Liver (tissue), 9 donors: ENCODE results near the gene PRCD. TPM values are rescaled to one million over a fixed set of nuclear protein-coding genes. Genes with fewer than 3 reads are reported as not detected.

ENCODE experiments used
- DNase-seq: peaks from one replicate; pipeline ENCODE4 v3.0.0-alpha.2; 2017; ENCODE audit warnings: low spot score
- H3K27ac ChIP-seq, 2 donors: one replicate each; pipeline ENCODE4 v1.7.0; 2013; ENCODE audit warnings: inconsistent platforms in 2 of 2, low read length in 2 of 2, control low read depth in 1 of 2, low read depth in 1 of 2, mild to moderate bottlenecking in 1 of 2
- H3K27me3 ChIP-seq, 4 donors: one replicate each; pipeline versions ENCODE4 v1.6.1 to v1.7.0; 2013; ENCODE audit warnings: low read length in 3 of 4, inconsistent platforms in 1 of 4, mild to moderate bottlenecking in 1 of 4, moderate library complexity in 1 of 4; ENCODE audit not compliant: control insufficient read depth in 4 of 4, insufficient read depth in 4 of 4
- H3K36me3 ChIP-seq, 4 donors: one replicate each; pipeline versions ENCODE4 v1.6.1 to v1.7.0; 2013; ENCODE audit warnings: low read length in 3 of 4, mild to moderate bottlenecking in 3 of 4, low read depth in 1 of 4, moderate library complexity in 1 of 4; ENCODE audit not compliant: control insufficient read depth in 4 of 4, insufficient read depth in 3 of 4
- H3K4me1 ChIP-seq, 4 donors: one replicate each; pipeline versions ENCODE4 v1.6.1 to v1.7.0; 2013; ENCODE audit warnings: low read length in 3 of 4, mild to moderate bottlenecking in 3 of 4, moderate library complexity in 1 of 4; ENCODE audit not compliant: control insufficient read depth in 4 of 4, insufficient read depth in 4 of 4
- H3K4me3 ChIP-seq, 3 donors: one replicate each; pipeline versions ENCODE4 v1.6.1 to v1.7.0; 2013; ENCODE audit warnings: low read length in 3 of 3, control low read depth in 1 of 3, low read depth in 1 of 3, mild to moderate bottlenecking in 1 of 3
- H3K9ac ChIP-seq, 2 donors: one replicate each; pipeline ENCODE4 v1.7.0; 2013; ENCODE audit warnings: low read length in 2 of 2, mild to moderate bottlenecking in 2 of 2, moderate library complexity in 2 of 2, control low read depth in 1 of 2, low read depth in 1 of 2
- H3K9me3 ChIP-seq, 4 donors: one replicate each; pipeline versions ENCODE4 v1.6.1 to v1.7.0; 2013; ENCODE audit warnings: low read length in 3 of 4; ENCODE audit not compliant: control insufficient read depth in 4 of 4
- ATF3 ChIP-seq: IDR thresholded peaks from 2 replicates; pipeline ENCODE4 v1.6.1; 2016; ENCODE audit warnings: antibody characterized with exemption
- CTCF ChIP-seq: fragments of 150-350 bp; IDR thresholded peaks from 2 replicates; pipeline ENCODE4 v1.5.1; 2017; ENCODE audit warnings: improper control_type of control experiment, low read depth, low read length; ENCODE audit not compliant: missing input control
- EGR1 ChIP-seq, 2 donors: IDR thresholded peaks; 2 replicates each; pipeline ENCODE4 v1.6.1; 2016 to 2018; ENCODE audit warnings: antibody characterized with exemption in 2 of 2, low read depth in 2 of 2
- FOXA1 ChIP-seq: IDR thresholded peaks from 2 replicates; pipeline ENCODE4 v1.6.1; 2016; ENCODE audit warnings: antibody characterized with exemption
- HNF4A ChIP-seq, 2 donors: conservative IDR thresholded peaks; 2 replicates each; pipeline ENCODE4 v1.6.1; 2016; ENCODE audit warnings: antibody characterized with exemption in 2 of 2, mild to moderate bottlenecking in 2 of 2
- JUND ChIP-seq, 2 donors: IDR thresholded peaks; 2 replicates each; pipeline ENCODE4 v1.6.1; 2016; ENCODE audit warnings: antibody characterized with exemption in 2 of 2
- NR2F2 ChIP-seq: IDR thresholded peaks from 2 replicates; pipeline ENCODE4 v1.6.1; 2016; ENCODE audit warnings: antibody characterized with exemption
- RAD21 ChIP-seq, 2 donors: IDR thresholded peaks; 2 replicates each; pipeline ENCODE4 v1.6.1; 2016; ENCODE audit warnings: antibody characterized with exemption in 2 of 2, mild to moderate bottlenecking in 2 of 2
- REST ChIP-seq: IDR thresholded peaks from 2 replicates; pipeline ENCODE4 v1.6.1; 2016; ENCODE audit warnings: antibody characterized with exemption, mild to moderate bottlenecking
- RXRA ChIP-seq, 2 donors: IDR thresholded peaks; 2 replicates each; pipeline ENCODE4 v1.6.1; 2017 to 2018; ENCODE audit warnings: antibody characterized with exemption in 2 of 2, mild to moderate bottlenecking in 1 of 2
- SP1 ChIP-seq: IDR thresholded peaks from 2 replicates; pipeline ENCODE4 v1.6.1; 2018; ENCODE audit warnings: antibody characterized with exemption, mild to moderate bottlenecking
- TAF1 ChIP-seq: conservative IDR thresholded peaks from 2 replicates; pipeline ENCODE4 v1.6.1; 2016; ENCODE audit warnings: antibody characterized with exemption, mild to moderate bottlenecking
- YY1 ChIP-seq: IDR thresholded peaks from 2 replicates; pipeline ENCODE4 v1.6.1; 2016; ENCODE audit warnings: antibody characterized with exemption, mild to moderate bottlenecking
- ZBTB33 ChIP-seq: IDR thresholded peaks from 2 replicates; pipeline ENCODE4 v1.6.1; 2016; ENCODE audit warnings: antibody characterized with exemption
- WGBS: extraction: QIAGEN DNeasy Blood & Tissue Kit; methylation state at CpG from one replicate; pipeline ENCODE4 v1.1.7; 2013; 5-methylcytosine and 5-hydroxymethylcytosine counted together
- polyA plus RNA-seq, 2 donors: library from polyadenylated mRNA; stranded (reverse) in 1 of 2; unstranded in 1 of 2; fragments of 200-250 nt in 1 of 2; fragments of >200 nt in 1 of 2; fragmentation: Nextera tagmentation in 1 of 2; extraction: Ambion mirVana in 1 of 2; gene quantifications; one replicate each; pipeline versions ENCODE4 v1.2.1 to v1.2.3, GENCODE V29; 2013 to 2015
- total RNA-seq, 2 donors: library from RNA; depleted of rRNA; stranded (reverse); fragments of >200 nt; gene quantifications; one replicate each; pipeline ENCODE4 v1.2.3, GENCODE V29; 2014
- donor health status: healthy.
- donor health status: healthy.
- donor health status: healthy.
- donor health status: healthy.
- donor health status: healthy.

Gene PRCD
- total and polyA plus RNA-seq, 4 donors: 0.63 to 1.0 (median 0.75) TPM; not detected in 1

GRCh38 chr17:76553178-76553908, 13.5 kb downstream of the PRCD start:
- 84% methylated on average over 8 of the region's 8 CpGs for WGBS

GRCh38 chr17:76554131-76554530, 14.3 kb downstream of the PRCD start:
- DNase-seq: no peak
- H3K4me3 ChIP-seq: no peak overlapping the region
- H3K27me3 ChIP-seq: no peaks in the 10 kb centered on the region
- H3K27ac ChIP-seq: no peak overlapping the region
- peaks cover 7 to 39% (median 27%) of the 10 kb centered on the region in 4 donors for H3K4me1 ChIP-seq
- H3K36me3 ChIP-seq: no peaks in the 10 kb centered on the region
- TF ChIP-seq JUND (IDR thresholded peaks at IDR 0.05) (no peak), EGR1 (IDR thresholded peaks at IDR 0.05; ENCODE audit: low read depth in 2 of 2) (no peak), NR2F2 (no peak), REST (no peak), ZBTB33 (no peak), SP1 (no peak), HNF4A (conservative IDR thresholded peaks at IDR 0.05) (no peak), RXRA (IDR thresholded peaks at IDR 0.05) (no peak), RAD21 (IDR thresholded peaks at IDR 0.05) (no peak), ATF3 (no peak)
- 59% methylated on average over 6 of the region's 6 CpGs for WGBS
- no peak overlapping the region for H3K9ac ChIP-seq
- H3K9me3 ChIP-seq: no peaks in the 10 kb centered on the region

More at GRCh38 chr17:76553178-76553908, 13.5 kb downstream of the PRCD start:
- Histone ChIP-seq H3K27me3 (no peaks in the 10 kb centered on the region), H3K9me3 (no peaks in the 10 kb centered on the region), H3K36me3 (no peaks in the 10 kb centered on the region), H3K4me1 (peaks cover 10 to 38% (median 29%) of the 10 kb centered on the region in 4 donors), H3K4me3 (no peak overlapping the region), H3K9ac (no peak overlapping the region), H3K27ac (no peak overlapping the region)
- TF ChIP-seq CTCF: no peak
- no peak for TF ChIP-seq FOXA1
- no peak for TF ChIP-seq TAF1
- TF ChIP-seq YY1: no peak
- no peak for TF ChIP-seq NR2F2
- no peak for TF ChIP-seq ZBTB33
- no peak for TF ChIP-seq SP1
- TF ChIP-seq JUND (IDR thresholded peaks at IDR 0.05): no peak
- no peak for DNase-seq
